ENCODE measurements around the gene C7orf25.

The C7orf25 gene

DNA sequence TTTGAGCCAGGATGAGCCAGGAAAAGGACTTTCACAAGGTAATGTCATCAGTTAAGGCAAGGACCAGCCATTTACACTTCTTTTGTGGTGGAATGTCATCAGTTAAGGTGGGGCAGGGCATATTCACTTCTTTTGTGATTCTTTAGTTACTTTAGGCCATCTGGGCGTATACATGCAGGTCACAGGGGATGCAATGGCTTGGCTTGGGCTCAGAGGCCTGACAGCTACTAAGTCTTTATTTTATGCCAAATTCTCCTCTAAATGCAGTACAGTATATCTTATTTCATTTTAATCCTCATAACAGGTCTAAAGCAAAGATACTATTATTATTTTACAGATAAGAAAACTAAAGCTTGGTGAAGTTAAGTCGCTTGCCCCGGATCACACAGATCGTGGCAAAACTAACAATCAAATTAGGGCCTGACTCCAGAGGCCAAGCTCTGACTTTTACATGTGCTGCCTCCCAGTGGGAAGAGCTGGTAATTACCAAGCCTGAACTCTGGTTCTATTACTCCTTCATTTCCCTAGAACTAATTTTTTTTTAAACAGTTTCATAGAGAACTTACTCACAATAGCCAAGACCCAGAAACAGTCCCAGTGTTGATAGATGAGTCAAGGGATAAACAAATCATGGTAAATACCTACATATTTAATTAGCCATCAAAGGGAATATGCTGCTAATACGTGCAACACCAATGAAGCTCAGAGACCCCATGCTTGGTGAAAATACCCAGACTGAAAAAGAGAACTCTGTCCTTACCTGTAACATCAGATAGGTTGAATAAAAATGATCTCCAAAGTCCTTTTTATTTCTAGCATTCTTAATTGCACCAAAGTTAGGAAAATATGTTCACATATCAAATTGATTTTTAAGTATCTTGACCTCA, 35.4 kb downstream of the C7orf25 start:
- DNase-seq = no peak

DNA sequence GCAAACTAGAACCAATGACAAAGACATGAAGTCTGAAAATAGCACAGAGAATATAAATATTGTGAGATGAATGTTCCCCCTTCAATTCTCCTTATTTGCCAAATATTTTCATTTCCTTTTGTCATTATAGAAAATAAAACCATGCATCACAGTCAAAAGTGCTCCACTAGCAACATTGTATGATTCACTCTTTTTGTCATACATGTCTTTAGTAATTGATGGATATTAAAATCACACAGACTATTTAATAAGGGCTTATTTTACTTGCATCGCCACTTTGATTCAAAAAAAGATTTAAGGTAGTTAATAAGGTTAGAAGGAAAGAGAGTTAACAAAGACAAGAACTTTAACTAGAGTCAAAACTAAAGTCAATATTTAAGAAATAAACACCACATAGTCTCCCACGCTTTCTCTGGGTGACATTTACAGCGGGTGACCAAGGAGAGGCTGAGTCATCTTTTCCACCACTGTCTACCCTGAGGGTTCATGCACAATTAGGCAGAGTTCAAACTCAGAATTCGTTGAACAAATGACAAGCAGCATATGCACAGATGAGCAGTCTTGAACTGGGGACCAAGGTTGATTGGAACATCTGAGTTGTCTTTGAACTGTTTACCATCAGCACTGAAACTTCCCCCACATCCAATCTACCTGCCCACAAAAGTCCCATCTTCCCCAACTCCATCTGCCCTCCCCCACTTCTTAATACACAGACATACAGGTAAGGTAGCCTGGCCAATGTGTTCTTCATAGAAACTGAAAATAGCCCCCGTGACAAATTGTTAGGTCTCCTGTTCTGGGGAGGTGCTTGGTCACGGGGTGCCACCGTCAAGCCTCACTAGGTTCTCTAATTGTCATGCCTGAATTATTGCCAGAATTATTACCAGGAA, 42.5 kb downstream of the C7orf25 start:
- DNase-seq = no peak

DNA sequence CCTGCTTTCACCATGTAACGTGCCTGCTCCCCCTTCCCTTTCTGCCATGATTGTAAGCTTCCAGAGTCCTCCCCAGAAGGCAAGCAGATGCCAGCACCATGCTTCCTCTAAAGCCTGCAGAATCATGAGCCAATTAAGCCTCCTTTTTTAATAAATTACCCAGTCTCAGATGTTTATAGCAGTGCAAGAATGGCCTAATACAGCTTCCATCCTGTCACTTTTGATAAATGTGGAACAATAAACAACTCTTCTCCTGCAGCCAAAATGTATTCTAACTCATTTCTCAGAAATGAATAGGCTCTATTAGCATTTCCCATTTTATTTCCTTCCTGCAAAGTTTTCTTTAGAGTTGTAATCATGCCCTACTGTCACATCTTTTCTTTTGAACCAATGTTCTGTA, 43.4 kb downstream of the C7orf25 start:
- DNase-seq = no peak

All from activated gamma-delta T cell (primary cell).